ENCODE measurements around the gene NPR2.

The NPR2 gene

GRCh38 chr9:35766997-35767396 lies 24.4 kb upstream of the NPR2 start:
- no peak for DNase-seq

GRCh38 chr9:35767458-35767857 lies 23.9 kb upstream of the NPR2 start:
- DNase-seq, result no peak

- DNase-seq, result no peak
Measured at GRCh38 chr9:35769763-35770162, 21.6 kb upstream of the NPR2 start.

- DNase-seq, result no peak
Measured at GRCh38 chr9:35771075-35771433, 20.3 kb upstream of the NPR2 start.

GRCh38 chr9:35771534-35771933 lies 19.9 kb upstream of the NPR2 start:
- no peak for DNase-seq

GRCh38 chr9:35771943-35772342 lies 19.4 kb upstream of the NPR2 start:
- no peak for DNase-seq

GRCh38 chr9:35774907-35775635 lies 16.3 kb upstream of the NPR2 start:
- DNase-seq, result no peak

GRCh38 chr9:35776018-35776417 lies 15.4 kb upstream of the NPR2 start:
- DNase-seq, result no peak

- no peak for DNase-seq
Measured at GRCh38 chr9:35778496-35778895, 12.9 kb upstream of the NPR2 start.

- DNase-seq, result no peak
Measured at GRCh38 chr9:35781066-35781465, 10.3 kb upstream of the NPR2 start.

- DNase-seq, result no peak
Measured at GRCh38 chr9:35783418-35783817, 8.0 kb upstream of the NPR2 start.

- no peak for DNase-seq
Measured at GRCh38 chr9:35789541-35789940, 1.9 kb upstream of the NPR2 start.

GRCh38 chr9:35790025-35790384 lies 1.4 kb upstream of the NPR2 start:
- no peak for DNase-seq

- peak; percentile 51 for DNase-seq
Measured at GRCh38 chr9:35790385-35791296, 750 bp upstream of the NPR2 start.

GRCh38 chr9:35792024-35792813 lies 828 bp downstream of the NPR2 start:
- no peak for DNase-seq

- no peak for DNase-seq
Measured at GRCh38 chr9:35792826-35793225, 1.4 kb downstream of the NPR2 start.

GRCh38 chr9:35793461-35793860 lies 2.1 kb downstream of the NPR2 start:
- no peak for DNase-seq

GRCh38 chr9:35795695-35796094 lies 4.3 kb downstream of the NPR2 start:
- DNase-seq, result no peak

- DNase-seq, result no peak
Measured at GRCh38 chr9:35797311-35798109, 6.1 kb downstream of the NPR2 start.

- no peak for DNase-seq
Measured at GRCh38 chr9:35798658-35799374, 7.4 kb downstream of the NPR2 start.

GRCh38 chr9:35800530-35800929 lies 9.1 kb downstream of the NPR2 start:
- DNase-seq, result no peak

Measured in activated CD4-positive, alpha-beta T cell treated with anti-CD3 and anti-CD28 coated beads, Interleukin-2, amount 50 U/mL, for 1 hour (primary cell).